IPS-18c (cell line): ENCODE data around the gene MDFIC.

ENCODE experiments used
- H3K4me3 ChIP-seq: 2 replicates; pipeline ENCODE4 v1.7.0; 2013; ENCODE audit warnings: low read depth, mild to moderate bottlenecking, low read length, moderate library complexity; ENCODE audit not compliant: insufficient read depth
- H3K9me3 ChIP-seq: one replicate; pipeline ENCODE4 v1.6.1; 2013; ENCODE audit warnings: mild to moderate bottlenecking, low read length, moderate library complexity; ENCODE audit not compliant: control insufficient read depth, insufficient read depth

Gene MDFIC

DNA sequence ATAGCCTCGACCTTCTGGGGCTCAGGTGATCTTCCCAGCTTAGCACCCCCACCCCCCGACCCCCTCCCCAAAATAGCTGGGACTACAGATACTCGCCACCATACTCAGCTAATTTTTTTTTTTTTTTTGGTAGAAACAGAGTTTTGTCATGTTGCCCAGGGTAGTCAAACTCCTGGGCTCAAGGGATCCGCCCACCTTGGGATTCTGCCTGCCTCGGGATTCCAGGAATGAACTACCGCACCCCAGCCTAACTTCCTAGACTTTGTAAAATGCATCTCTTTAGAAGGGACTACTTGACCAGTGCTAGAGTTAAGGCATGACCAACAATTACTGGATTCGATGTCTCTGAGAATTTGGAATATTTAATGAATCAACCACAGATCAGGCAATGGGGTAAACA, 85.9 kb downstream of the MDFIC start:
- Histone ChIP-seq H3K4me3 (no peak overlapping the region), H3K9me3 (no peaks in the 10 kb centered on the region)

DNA sequence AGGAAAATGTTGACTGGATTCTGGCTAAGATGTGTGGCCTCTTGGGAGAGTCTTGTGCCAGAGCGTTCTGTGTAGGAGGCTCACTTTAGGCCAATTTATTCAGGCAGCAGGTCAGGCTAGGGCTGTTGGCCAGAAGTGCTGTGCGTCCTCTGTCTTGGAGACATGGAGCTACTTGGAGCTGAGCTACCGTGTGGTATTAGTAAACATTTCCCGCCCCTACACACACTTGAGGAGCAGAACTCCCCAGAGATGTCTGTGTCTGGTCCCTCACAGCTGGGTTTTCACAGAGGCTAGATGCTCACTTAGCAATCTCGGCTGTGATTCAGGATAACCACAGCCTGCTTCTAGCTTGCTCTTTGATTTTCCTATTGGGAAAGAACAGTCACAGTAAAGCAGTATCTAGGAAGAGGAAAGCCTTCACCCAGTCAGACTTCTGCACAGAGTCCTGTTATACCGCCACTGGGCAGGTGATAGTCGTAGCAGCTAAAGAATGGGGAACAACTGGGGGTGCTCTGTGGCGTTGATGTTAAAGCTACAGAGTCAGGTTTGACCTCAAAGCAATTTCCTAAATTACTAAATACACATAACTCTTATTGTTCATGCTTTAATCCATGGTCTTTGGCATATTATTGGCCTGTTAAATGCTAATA, 86.7 kb downstream of the MDFIC start:
- H3K9me3 ChIP-seq, result no peaks in the 10 kb centered on the region
- no peak overlapping the region for H3K4me3 ChIP-seq

- no peak overlapping the region for H3K4me3 ChIP-seq
These were observed 87.2 kb downstream of the MDFIC start for GRCh38 chr7:115009139-115009538.

GRCh38 chr7:115009736-115010440, 88.0 kb downstream of the MDFIC start:
- Histone ChIP-seq H3K9me3 (no peaks in the 10 kb centered on the region), H3K4me3 (no peak overlapping the region)

More at GRCh38 chr7:115009139-115009538, 87.2 kb downstream of the MDFIC start:
- H3K9me3 ChIP-seq, result no peaks in the 10 kb centered on the region

- Histone ChIP-seq H3K9me3 (no peaks in the 10 kb centered on the region), H3K4me3 (no peak overlapping the region)
These were observed 88.5 kb downstream of the MDFIC start for GRCh38 chr7:115010441-115010820.

DNA sequence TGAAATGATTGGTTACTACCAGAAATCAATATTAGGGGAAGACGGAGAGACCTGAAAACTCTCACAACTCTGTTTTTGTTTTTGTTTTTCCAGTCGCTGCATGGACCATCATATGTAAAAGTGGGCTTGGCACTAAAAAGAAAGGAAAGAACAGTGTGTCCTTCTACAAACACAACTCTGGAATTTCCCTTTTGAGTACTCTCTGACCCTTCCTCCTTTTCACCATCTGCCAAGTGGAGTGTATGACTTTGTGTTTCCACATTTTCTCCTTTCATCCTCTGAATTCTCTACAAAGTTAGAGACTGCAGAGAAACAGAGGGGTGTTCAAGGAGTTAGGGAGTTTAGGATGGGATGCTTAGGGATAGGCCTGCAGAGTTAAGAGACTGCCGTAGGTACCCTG, 92.0 kb downstream of the MDFIC start:
- Histone ChIP-seq H3K4me3 (no peak overlapping the region), H3K9me3 (no peaks in the 10 kb centered on the region)

DNA sequence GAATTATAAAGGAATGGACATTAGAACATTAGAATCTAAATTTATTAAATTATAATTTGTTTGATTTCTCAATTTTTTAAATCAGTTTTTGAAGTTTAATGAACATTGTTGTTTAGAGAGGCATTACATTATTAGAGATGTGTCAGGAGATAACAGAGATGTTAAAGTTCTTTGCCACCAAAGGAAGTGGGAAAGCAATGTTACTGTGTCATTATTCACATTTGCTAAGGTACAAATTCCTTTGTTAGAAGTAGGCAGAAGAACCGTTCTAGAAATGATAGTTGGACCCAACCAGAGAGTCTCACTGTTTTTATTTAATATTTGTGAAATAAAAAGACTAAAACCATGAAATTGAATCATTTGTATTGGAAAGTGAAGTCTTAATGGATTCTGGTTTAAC, 92.9 kb downstream of the MDFIC start:
- H3K9me3 ChIP-seq, result no peaks in the 10 kb centered on the region
- H3K4me3 ChIP-seq, result no peak overlapping the region

DNA sequence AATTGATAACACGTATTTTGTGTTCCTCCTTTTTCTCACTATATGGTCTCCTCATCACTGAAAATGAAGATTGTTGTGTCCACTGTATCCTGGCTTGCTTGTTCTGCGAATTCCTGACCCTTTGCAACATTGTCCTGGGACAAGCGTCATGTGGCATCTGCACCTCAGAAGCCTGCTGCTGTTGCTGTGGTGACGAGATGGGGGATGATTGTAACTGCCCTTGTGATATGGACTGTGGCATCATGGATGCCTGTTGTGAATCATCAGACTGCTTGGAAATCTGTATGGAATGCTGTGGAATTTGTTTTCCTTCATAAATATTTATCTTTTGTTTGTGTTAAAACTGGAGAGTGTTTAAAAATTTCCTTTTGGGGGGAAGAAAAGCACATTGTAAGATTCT, 93.7 kb downstream of the MDFIC start:
- Histone ChIP-seq H3K4me3 (no peak overlapping the region), H3K9me3 (no peaks in the 10 kb centered on the region)

- no peaks in the 10 kb centered on the region for H3K9me3 ChIP-seq
- no peak overlapping the region for H3K4me3 ChIP-seq
These were observed 98.2 kb downstream of the MDFIC start for GRCh38 chr7:115019882-115020605.

DNA sequence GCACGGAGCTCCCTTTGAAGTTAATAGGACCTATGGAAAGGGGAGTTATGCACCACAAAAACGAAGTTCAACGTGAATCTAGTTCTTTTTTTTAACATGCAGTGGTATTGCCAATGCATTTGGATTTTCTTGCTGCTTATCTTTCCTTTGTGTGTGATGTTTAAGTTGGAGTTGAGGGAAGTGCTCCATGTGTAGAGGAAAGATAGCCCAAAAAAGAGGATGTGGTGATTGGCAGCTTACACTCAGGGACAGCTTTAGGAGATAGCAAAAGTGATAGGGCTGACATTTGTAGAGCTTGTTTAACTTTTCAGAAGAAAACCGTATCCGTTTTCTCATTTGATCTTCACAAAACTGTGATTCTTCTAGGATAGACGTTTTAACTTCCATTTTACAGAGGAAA, 101.3 kb downstream of the MDFIC start:
- H3K4me3 ChIP-seq, result no peak overlapping the region

GRCh38 chr7:115024276-115024675, 102.4 kb downstream of the MDFIC start:
- no peaks in the 10 kb centered on the region for H3K9me3 ChIP-seq
- no peak overlapping the region for H3K4me3 ChIP-seq

More for the DNA sequence above, 101.3 kb downstream of the MDFIC start:
- H3K9me3 ChIP-seq, result no peaks in the 10 kb centered on the region

DNA sequence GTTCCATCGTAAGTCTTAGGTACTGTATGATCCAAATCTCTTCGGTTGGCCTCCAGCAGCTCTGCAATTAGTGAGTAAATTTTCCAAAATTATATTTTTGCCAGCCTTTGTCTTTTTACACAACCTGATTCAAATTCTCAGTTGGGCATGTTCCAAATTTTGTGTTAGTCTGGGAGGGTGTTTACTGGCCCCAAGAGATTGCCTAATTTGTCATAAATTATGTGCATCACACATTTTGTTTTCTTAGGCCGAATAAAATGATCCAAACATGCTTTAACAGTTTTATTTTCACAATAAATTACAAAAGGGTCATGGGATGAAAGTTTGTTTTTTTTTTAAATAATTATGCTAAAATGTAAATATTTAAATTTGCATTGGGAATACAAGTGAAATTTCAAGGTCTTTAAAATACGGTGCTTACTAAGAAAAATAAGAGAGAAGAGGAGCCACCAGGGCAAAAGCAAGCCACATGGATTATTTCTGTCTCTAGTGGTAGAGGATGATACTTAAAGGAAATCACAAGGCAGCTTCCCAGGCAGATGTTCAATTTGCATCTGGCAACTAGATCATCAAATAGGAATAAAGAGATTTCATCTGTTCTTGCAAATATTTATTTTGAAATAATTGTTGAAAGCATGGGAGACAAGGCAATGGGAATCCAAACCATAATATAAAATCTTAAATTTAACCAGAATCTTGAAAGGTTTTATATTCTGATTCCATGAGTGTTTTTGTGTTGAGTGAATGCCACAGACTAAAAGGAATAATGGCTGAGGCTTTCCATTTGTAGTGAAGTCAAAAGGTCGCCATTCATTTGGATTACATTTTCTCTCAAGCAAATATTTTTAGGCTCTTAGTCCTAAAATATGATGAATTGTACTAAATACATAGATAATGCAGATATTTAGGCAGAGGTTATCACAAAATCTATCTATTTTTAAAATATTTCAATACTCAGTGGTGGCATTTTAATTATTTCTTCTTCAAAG, 111.1 kb downstream of the MDFIC start:
- Histone ChIP-seq H3K9me3 (no peaks in the 10 kb centered on the region), H3K4me3 (no peak overlapping the region)

DNA sequence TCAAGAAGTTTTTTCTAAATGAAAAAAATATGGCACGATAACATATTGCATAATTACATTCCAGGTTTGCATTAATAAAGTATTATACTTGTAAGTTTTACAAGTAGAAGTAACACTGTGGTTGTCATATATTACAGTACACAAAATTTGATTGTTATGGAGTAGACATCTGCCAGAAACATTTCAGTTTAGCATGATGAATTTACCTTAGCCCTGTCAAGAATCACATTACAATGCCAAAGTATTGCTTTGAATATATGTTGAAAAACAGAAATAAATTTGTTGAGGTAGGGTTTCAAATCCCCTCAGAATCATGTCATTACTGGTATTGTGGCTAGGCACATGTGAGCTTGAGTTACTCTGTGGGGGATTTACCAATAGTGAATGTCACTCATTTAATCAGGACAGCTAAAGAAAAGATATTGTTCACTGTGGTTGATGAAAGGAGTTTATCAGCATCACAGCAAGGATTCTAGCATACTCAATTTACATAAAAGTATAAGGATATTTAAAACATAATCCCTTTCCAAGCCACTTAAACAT, 112.1 kb downstream of the MDFIC start:
- Histone ChIP-seq H3K9me3 (no peaks in the 10 kb centered on the region), H3K4me3 (no peak overlapping the region)

- H3K4me3 ChIP-seq, result no peak overlapping the region
- no peaks in the 10 kb centered on the region for H3K9me3 ChIP-seq
These were observed 112.6 kb downstream of the MDFIC start for GRCh38 chr7:115034515-115034914.

GRCh38 chr7:115037128-115037802, 115.4 kb downstream of the MDFIC start:
- Histone ChIP-seq H3K9me3 (no peaks in the 10 kb centered on the region), H3K4me3 (no peak overlapping the region)

DNA sequence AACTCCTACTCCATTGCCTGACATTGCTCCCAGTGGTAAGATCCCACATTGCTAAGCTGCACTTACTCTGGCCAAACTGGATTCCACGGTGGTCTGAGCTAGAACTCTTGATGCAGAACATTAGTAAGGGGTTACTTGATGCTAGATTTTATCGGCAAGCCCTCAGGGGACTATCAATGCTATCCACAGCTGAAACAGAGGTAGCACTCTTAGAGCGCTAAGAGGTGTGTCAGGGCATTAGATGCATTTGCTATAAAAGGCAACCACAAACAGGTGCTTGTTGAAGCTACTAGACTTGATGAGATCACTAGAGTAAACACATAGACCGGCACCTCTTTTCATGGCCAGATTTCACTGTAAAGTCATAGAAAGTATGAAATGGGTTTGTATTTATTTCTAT, 116.3 kb downstream of the MDFIC start:
- Histone ChIP-seq H3K4me3 (no peak overlapping the region), H3K9me3 (no peaks in the 10 kb centered on the region)
